IPS-NIHi7 (cell line): Measurements from ENCODE around the gene SUGCT.
"Not testable (repeated sequence)": the region's sequence is repeated elsewhere in the genome, so short reads cannot be mapped to it uniquely, and the experiment has no call there.

Experiments used
- DNase-seq: peaks from one replicate; pipeline ENCODE4 v3.0.0; 2012; ENCODE audit warnings: mixed read lengths; ENCODE audit errors: extremely low spot score

SUGCT gene

GRCh38 chr7:40401406-40401805 is 266.6 kb downstream of the SUGCT start:
- DNase-seq: no peak

- no peak for DNase-seq
Measured at GRCh38 chr7:40402661-40403060, 267.9 kb downstream of the SUGCT start.

GRCh38 chr7:40403703-40404476 is 269.1 kb downstream of the SUGCT start:
- no peak for DNase-seq

GRCh38 chr7:40405991-40406390 is 271.2 kb downstream of the SUGCT start:
- no peak for DNase-seq

- no peak for DNase-seq
Measured at GRCh38 chr7:40412323-40412722, 277.5 kb downstream of the SUGCT start.

- not testable (repeated sequence) for DNase-seq
Measured at GRCh38 chr7:40414704-40415103, 279.9 kb downstream of the SUGCT start.

GRCh38 chr7:40418448-40418847 is 283.6 kb downstream of the SUGCT start:
- peak; percentile 22 for DNase-seq

GRCh38 chr7:40418983-40419382 is 284.2 kb downstream of the SUGCT start:
- no peak for DNase-seq

- no peak for DNase-seq
Measured at GRCh38 chr7:40419806-40420205, 285.0 kb downstream of the SUGCT start.

GRCh38 chr7:40421433-40421832 is 286.6 kb downstream of the SUGCT start:
- no peak for DNase-seq

GRCh38 chr7:40425696-40426095 is 290.9 kb downstream of the SUGCT start:
- no peak for DNase-seq

GRCh38 chr7:40428421-40428820 is 293.6 kb downstream of the SUGCT start:
- no peak for DNase-seq

- no peak for DNase-seq
Measured at GRCh38 chr7:40429826-40430225, 295.0 kb downstream of the SUGCT start.

GRCh38 chr7:40432046-40432445 is 297.2 kb downstream of the SUGCT start:
- no peak for DNase-seq

- no peak for DNase-seq
Measured at GRCh38 chr7:40436710-40437109, 301.9 kb downstream of the SUGCT start.

GRCh38 chr7:40437498-40437897 is 302.7 kb downstream of the SUGCT start:
- DNase-seq: no peak

- DNase-seq: no peak
Measured at GRCh38 chr7:40437936-40438634, 303.3 kb downstream of the SUGCT start.

GRCh38 chr7:40439686-40440085 is 304.9 kb downstream of the SUGCT start:
- DNase-seq: no peak

GRCh38 chr7:40447345-40447744 is 312.5 kb downstream of the SUGCT start:
- DNase-seq: peak; percentile 27

GRCh38 chr7:40455485-40455884 is 320.7 kb downstream of the SUGCT start:
- no peak for DNase-seq

- DNase-seq: no peak
Measured at GRCh38 chr7:40457776-40458480, 323.1 kb downstream of the SUGCT start.

GRCh38 chr7:40463446-40463845 is 328.6 kb downstream of the SUGCT start:
- no peak for DNase-seq
